GM12873 (cell line): ENCODE data around the gene SERF1B.
"Not testable (repeated sequence)": the region's sequence is repeated elsewhere in the genome, so short reads cannot be mapped to it uniquely, and the experiment has no call there.

Experiments used
- CTCF ChIP-seq: IDR thresholded peaks from 2 replicates; pipeline ENCODE4 v1.5.1; 2012; ENCODE audit warnings: low read depth, mild to moderate bottlenecking, moderate library complexity, low read length, control low read depth; ENCODE audit not compliant: insufficient read depth; ENCODE audit errors: missing control alignments

The SERF1B gene

GRCh38 chr5:70025106-70025844 is at the start of gene SERF1B:
Gene SERF1B, plus strand, starts transcription at chr5:70025251. Its CDS starts 201 bp downstream, at chr5:70025452.
- not testable (repeated sequence) for TF ChIP-seq CTCF
